NOMO-1 treated with DMSO at 0.1 percent for 48 hours (cell line): ENCODE measurements around the gene FYCO1.

ENCODE experiments used
- DNase-seq: peaks from one replicate; lab custom pipeline; 2025; ENCODE audit not compliant: unreplicated experiment; lab: John Stamatoyannopoulos, UW

The FYCO1 gene

DNA sequence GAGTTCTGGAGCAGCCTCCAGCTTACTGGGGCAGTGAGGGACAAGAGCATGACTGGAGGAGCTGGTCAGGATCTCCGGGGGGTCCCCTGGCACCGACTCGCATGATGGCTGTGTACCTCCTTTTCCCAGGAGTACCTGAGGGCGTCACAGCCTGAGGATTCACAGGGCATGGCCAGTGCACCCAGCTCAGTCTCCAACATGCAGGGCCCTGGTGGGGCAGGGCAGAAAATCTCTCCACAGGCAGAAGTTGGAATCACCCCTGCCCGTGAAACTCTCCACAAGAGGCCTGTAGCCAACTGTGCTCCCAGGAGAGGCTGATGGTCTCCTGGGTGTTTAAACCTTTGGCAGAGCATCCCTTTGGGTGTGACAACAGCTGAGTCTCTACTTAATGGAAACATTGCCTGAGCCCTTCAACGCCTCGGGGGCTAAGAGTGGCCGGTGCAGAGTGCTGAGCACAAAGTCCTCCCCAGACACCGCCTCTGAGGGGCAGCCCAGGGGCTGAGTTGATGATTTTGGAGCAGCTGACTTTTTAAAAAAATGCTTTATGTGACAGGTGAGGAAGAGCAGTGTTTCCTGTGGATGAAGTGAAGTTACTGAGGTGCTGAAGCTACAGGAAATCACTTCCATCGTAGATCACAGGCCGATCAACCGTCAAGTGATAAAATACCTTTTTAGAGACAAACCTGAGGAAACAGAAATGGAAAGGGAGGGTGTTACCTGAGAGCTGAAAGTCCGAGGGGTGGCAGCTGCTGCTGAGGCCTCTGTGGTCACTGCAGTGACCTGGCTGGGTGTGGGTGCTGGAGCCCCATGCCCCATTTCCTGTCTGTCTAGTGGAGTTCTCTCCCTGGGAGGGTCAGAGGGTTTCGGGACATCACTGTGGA lies 74.2 kb downstream of the FYCO1 start:
- no peak for DNase-seq

DNA sequence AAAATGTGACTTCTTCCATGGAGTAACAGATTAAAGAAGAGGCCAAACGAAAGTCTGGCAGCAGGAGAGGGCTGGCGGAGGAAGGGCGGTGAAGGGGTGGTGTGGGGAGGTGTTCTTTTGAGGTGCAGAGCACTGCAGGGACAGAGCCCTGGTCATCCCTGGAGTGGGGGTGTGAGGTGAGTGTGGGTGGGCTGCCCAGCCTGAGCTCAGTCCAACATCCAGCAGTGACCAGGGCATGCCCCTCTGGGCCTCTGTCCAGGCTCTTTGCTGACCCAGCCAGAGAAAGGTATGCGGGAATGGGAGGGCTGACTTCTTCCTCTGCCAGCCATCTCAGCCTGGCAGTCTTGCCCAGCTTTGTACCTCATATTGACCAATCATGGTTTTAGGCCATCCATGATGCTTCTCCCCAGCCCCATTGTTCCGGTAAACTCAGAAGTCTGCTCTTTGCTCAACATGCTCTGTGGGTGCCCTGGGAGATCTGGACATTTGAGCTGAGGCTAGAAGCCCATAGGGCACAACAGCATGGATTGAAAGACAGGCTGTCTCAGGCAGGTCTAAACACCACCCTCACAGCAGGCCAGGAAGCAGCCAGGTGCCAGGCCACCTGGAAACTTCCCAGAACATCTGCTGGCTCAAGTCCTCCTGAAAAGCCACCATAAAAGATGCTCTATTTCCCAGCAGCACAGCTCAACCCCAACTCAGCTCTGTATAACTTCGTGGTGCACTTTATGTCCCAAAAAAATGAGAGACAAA lies 78.3 kb downstream of the FYCO1 start:
- DNase-seq, result no peak

DNA sequence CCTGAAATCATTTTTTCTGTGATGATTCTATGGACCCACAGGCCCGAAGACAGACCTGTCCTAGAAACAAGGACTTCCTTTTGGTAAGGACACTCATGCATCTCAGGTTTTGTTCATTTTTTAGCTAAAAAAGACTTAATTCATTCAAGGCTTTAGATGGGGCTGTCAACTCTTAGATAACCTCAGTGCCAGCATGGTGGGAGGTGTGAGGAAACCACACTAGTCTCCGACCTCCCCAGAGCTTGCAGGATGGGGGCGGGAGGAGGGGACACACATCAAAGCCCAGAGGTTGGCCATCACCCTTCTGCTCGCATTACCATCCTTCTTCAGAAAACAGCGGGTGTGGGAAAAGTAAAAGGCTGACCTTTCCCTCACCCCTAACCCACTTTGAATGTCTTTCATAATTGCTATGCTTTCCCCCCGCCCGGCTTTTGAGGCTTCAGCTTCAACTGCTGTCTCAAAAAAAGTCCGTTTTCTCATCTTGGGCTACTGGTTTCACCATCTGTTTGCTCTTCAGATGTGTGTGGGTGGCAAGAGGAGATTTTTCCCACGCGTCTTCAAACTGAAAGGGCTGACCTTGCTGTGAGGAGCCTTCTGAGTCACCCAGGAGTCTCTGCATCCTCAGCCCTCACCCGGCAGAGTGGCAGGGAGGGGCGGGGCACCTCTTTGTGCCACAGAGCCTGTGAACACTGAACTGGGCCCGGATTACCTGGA lies 79.9 kb downstream of the FYCO1 start:
- no peak for DNase-seq

DNA sequence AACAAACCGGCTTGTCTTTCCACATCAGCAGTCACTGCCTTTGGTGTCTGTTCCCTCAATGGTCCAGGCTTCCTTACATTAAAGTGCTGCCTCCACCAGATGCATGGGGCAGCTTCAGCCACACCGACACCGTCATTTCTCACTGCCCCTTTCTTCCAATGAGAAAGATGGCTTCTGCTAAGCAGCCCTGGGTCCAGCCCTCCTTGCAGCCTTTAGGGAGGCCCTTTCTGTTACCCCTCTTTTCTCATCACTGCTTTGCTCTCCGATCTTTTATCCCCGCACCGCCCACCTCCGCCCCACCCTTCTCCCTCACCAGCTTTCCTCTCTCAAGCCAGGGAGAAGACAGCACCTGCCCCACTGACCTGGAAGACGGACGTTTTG lies 80.6 kb downstream of the FYCO1 start:
- DNase-seq, result no peak

DNA sequence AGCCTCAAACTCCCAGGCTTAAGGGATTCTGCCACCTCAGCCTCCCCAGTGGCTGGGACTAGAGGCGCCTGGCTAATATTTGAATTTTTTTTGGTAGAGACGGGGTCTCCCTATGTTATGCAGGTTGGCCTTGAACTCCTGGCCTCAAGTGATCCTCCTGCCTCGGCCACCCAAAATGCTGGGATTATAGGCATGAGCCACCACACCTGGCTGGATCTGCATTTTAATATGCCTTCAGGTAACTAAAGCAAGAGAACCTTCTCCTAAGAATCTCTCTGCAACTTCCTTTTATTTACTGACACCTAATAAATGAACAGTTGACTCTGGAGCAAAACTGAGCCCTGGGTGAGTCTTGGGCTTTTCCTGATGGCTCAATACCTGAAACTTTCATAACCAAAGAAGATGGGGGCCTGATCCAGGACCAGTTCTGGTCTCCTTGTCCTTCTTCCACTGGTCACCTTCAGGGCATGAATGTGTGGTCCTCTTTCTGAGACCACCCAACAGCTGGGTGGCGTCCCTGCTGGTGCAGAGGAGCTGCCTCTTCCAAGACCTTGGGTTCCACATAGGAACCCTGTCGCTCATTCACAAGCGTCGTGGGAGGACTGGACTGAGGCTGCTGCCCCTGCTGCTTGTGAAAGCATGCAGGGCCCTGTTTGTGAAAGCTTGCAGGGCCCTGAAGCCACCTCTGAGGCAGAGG lies 81.1 kb downstream of the FYCO1 start:
- no peak for DNase-seq

DNA sequence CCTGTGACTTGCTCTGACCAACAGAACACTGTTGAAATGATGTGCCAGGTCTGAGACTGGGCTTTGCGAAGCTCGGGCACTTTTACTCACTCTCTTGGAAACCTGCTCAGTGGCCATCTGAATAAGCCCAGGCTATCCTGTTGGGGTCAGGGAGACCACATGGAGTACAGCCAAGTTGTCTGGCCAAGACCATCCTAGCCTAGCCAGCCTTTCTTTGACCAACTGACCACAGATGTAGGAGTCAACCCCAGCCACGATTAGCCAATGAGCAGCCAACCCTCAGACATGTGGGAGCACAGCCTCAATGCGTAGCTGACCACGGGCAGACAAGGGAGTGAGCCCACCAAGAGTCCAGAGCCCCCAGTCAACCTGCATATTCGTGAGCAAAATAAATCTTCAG lies 83.2 kb downstream of the FYCO1 start:
- no peak for DNase-seq

DNA sequence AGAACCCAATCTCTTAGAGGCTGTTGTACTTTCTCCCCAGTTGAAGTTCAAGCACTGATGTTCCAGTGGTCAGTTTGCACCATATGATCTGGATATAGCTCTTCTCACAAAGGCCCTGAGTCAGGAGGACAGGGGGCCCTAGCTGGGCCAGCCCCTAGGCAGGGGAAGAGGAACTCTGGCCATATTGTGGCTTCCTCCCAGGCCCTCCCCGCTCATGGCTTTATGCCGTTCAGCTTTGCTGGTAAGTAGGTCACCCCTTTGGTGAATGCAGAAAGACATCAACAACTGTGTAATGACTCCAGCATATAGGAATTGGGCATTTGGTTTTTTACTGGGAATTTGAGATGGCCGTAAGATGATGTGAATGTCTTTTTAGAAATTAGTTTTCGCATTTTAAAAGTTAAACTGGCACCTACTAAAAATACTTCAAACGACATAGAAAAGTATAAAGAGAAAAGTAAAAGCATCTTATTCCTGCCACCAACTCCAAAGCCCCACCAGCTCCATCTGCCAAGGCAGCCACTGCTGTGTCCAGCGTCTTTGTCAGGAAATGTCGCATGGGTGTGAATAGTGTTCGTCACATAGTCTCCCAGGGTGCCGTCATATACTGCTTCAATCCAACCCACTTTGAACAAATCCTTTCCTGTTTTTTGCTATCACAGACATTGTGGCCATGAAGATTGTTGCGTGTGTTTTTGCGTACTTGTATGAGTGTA lies 84.0 kb downstream of the FYCO1 start:
- DNase-seq, result no peak

DNA sequence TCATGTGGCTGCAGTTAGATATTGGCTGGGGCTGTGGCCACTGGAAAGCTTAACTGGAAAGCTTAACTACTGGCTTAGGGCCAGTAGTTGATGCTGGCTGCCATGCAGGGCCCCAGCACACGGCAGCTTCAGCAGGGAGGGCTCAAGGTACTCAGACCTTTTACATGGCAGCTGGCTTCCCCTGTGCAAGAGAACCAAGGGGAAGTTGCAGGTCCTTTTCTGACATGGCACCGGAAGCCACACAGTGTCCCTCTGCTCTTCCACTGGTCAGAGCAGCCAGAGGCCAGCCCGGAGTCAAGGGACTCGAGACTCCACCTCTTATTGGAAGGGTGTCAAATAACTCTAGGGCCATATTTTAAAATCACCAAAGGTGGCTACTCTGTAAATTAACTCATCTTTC lies 84.7 kb downstream of the FYCO1 start:
- no peak for DNase-seq

DNA sequence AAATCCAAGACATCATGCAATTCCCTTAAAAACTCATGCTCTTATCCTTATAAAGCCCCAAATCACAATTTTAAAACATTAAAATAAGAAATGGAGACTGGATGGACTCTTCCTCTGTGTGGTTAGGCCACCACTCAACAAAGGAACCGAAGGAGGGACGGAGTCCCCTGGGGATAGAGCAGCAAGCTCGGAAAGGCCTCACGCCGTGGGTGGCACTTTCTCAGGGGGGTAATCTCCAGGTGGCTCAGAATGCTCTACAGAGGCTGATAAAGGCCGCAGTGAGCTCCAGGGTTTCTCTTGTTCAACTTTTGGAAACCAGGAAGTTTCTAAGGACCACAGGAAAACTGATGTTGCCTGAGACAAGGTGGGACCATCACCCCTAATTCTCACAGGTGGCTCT lies 86.1 kb downstream of the FYCO1 start:
- DNase-seq, result no peak

DNA sequence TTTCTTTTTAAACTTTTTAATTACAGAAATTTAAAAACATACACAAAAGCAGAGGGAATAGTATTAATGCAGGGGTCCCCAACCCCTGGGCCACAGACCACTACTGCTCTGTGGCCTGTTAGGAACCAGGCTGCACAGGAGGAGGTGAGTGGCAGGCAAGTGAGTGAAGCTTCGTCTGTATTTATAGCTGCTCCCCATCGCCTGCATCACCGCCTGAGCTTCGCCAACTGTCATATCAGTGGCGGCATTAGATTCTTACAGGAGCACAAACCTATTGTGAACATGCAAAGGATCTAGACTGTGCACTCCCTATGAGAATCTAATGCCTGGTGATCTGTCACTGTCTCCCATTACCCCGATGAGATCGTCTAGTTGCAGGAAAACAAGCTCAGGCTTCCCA lies 86.9 kb downstream of the FYCO1 start:
- DNase-seq, result no peak

DNA sequence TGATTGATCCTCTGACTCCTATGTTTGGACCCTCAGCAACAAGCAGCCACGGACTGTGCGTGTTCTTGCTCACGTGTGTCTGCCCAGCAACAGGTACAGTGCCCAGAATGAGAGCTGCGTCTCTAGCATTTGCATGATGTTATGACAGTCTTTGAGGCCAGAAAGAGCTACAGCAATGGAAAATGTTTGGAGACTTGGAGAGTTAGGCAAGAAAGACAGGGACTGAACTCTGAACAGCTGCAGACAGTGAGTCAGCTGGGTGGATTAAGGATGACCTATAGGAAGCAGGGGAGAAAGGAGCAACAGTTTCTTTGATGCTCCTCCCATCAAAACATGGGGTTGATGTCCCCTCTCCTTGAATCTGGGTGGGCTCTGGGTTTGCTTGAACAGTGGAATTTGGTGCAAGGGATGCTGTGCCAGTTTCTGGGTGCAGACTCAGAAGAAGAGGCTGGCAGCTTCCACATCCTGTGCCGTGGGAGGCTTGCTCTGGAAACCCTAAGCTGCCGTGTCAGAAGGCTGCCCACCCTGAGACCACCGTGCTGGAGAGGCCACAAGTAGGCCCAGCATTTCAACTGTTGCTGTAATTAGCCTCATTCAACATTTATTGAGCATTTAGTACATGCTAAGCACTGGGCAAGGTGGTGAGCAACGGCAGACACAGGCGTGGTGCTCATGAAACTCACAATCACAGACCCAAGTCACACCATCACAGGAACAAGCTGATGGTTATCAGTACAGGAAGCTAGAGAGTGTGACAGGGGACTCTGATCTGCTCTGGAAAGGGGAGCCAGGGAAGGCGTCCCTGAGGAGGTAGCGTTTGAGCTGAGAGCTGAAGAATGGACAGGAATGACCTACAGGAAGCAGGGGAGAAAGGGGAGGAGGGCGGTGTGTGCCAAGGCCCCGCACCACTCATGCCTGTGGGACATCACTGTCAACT lies 87.6 kb downstream of the FYCO1 start:
- no peak for DNase-seq

DNA sequence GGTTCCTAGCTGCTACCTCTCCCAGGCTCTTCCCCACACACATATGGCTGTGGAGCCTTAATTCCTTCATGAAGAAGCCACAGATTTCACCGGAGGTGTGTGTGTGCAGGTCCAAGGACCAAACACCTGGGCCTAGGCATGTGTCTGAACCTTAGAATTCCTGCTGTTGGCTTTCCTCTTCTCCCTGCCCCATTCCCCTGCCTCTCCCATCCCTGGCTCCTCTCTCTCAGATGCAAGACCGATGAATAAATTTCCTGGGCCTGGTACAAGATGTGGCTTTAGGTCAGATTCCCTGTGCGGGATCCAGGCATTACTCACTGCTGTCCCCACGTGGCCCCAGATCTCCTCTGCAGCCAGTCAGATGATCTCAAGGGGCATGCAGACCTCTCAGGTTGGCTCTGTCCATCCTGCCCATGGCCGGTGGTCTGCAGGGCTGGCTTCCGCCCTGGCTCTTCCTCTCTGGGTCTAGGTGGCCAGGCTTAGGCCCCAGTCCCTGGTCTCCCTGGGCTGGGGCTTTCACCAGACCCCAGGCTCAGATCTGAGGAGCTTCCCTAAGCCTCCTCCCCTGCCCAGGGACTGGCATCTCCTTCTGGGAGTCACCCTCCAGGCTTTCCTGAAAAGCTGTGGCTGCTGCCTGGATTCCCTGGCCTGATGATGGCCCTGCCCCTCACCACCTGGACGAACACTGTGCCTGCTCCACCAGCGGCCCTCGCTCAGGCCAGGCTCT lies 88.8 kb downstream of the FYCO1 start:
- DNase-seq, result no peak

DNA sequence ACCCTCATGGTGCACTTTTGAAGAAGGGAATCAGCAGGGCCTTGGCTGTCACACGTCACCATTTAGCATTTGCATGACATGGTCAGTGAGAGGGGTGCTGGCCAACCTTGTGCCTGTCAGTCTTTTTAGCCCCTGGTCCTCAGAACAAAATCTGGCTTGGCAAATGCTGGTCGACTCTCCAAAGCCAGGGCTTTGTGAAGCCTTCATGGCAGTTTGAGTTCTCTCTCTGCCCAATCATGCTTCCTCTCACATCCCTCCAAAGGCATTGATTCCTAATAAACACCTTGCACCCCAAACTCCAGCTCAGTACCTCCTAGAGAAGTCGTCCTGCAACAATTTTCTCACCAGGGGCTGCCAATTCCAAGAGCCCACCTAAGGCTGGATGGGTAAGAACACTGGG lies 89.9 kb downstream of the FYCO1 start:
- no peak for DNase-seq

DNA sequence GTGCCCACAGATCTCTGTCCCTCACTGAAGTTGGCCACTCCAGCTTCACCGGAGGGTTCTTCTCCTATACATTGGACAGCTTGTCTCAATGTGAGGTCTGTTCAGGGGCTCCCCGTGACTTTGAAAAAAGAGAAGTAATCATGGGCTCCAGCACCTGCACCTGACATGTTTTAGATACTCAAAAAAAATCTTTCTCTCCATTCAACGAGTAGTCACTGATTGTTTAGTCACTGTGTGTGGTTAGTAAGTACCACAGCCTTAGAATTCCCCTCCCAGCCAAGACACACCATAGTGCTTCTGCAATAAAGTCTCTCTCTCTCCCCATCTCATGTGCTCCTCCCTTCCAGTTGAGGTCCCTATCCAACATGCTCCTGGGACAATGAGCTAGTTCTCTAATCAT lies 90.7 kb downstream of the FYCO1 start:
- no peak for DNase-seq

DNA sequence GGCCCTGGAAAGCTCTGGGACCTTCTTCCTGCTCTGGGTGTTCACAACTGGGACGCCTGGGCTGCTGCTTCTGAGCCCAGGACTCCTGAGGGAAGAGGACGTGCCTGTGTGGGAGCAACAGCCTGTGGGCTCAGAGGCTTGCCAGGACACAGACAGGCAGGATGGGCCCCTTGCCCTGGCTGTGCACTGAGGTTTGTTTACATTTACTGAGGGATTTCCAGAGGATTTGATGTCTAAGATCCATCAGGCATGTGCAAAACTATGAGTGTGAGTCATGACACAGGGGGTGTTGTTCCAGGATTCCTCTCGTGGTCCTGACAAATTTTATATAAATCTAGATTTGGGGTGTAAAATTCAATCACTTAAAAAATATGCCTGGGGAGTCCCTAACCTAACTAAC lies 98.7 kb downstream of the FYCO1 start:
- no peak for DNase-seq

DNA sequence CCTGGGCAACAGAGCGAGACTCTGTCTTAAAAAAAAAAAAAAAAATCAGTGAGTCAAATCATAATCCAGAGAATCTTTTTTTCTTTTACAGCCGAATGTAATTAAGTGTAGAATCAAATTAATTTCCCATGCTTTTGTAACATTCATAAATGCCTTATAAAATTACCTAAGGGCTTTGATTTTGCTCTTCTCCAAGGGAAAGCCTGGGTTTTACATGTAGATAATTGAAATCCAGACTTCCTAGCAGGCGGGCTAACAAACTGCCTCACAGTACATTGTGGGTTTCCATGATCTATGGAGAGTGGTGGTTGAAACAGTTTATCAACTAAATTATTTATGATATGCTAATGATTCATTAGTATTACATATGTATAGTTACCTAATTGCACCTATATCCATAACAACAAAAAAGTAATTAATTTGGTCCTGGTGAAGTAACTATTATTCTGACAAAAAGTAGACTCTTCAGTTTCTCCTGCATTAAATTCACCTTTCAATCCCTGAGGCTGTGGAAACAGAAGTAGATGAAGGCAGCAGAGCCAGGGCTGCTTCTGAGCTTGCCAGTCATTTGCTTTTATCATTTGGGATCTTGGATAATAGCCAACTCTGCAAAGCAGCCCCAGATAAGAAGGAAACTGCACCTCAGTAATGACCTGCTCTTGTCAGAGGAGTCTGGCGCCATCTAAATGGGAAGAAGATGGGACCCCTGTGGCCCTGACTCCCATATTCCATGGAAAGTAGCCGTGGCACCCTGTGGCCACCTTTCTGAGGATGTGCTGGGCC lies 99.7 kb downstream of the FYCO1 start:
- no peak for DNase-seq

DNA sequence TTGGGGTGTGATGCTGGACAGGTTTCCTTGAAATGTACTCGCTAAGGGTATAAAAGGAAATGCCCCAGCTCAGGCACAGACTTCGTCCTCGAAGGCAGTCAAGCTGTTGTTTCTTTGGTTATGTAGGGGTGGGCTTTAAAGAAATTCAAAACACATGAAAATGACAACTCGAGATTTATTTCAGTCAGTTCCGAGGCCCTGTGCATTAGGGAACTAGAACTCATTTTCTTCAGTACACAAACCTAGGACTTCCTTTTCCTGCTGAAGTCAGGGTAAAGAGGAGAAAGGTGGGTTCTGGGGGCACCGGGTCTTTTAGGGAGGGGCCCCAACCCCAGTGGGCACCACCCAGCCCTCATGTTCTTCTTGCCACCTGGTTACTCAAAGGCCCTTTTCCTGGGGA lies 101.6 kb downstream of the FYCO1 start:
- DNase-seq, result peak; percentile 33

DNA sequence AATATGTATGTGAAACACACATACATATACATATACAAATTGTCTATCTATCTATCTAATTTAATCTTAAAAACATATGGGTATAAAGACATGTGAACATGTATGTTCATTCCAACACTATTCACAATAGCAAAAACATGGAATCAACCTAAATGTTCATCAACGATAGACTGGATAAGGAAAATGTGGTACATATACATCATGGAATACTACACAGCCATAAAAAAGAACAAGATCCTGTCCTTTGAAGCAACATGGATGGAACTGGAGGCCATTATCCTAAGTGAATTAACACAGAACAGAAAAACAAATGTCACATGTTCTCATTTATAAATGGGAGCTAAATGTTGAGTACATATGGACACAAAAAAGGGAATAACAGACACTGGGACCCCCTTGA lies 103.5 kb downstream of the FYCO1 start:
- DNase-seq, result no peak
